WTC11 (cell line): Measurements from ENCODE around the gene TCF7L1. TPM values are rescaled to one million over a fixed set of nuclear protein-coding genes. Genes with fewer than 3 reads are reported as not detected.

Experiments used
- ATAC-seq: fragments of 200-7000 bp; cut with Tn5 transposase; 2 replicates; pipeline ENCODE4 v1.10.0; 2021; ENCODE audit warnings: mild to moderate bottlenecking, moderate library complexity
- CTCF ChIA-PET: fragments of 300-600 bp; sonication (Branson Sonifier 250); formaldehyde crosslinking; loops from one replicate; lab custom pipeline; 2021; ENCODE audit warnings: antibody characterized with exemption; lab: Charles Lee
- POLR2A ChIA-PET: fragments of 350-600 bp; sonication (Branson Sonifier 250); formaldehyde crosslinking; loops from one replicate; lab custom pipeline; 2021; ENCODE audit warnings: antibody characterized with exemption; lab: Charles Lee
- DNase-seq: peaks from one replicate; pipeline ENCODE4 v3.0.0; 2021; ENCODE audit warnings: low spot score
- H3K27ac Mint-ChIP-seq: 2 replicates; pipeline ENCODE4 v1.8.0; 2021; ENCODE audit warnings: mixed read lengths
- H3K27me3 Mint-ChIP-seq: 2 replicates; pipeline ENCODE4 v1.8.0; 2021; ENCODE audit warnings: low read depth, mild to moderate bottlenecking, moderate library complexity, mixed read lengths
- H3K36me3 Mint-ChIP-seq: 2 replicates; pipeline ENCODE4 v1.8.0; 2021; ENCODE audit warnings: mixed read lengths
- H3K4me1 Mint-ChIP-seq: 2 replicates; pipeline ENCODE4 v1.8.0; 2022; ENCODE audit warnings: mixed read lengths
- H3K4me3 Mint-ChIP-seq: 2 replicates; pipeline ENCODE4 v1.8.0; 2021; ENCODE audit warnings: mild to moderate bottlenecking, moderate library complexity, mixed read lengths
- H3K9me3 Mint-ChIP-seq: 2 replicates; pipeline ENCODE4 v1.8.0; 2021; ENCODE audit warnings: mixed read lengths
- ETV6 ChIP-seq: sonication (generic); formaldehyde crosslinking; IDR thresholded peaks from 2 replicates; pipeline ENCODE4 v1.8.1; 2022; ENCODE audit warnings: mild to moderate bottlenecking, missing genetic modification reagents
- FOXJ3 ChIP-seq: sonication (generic); formaldehyde crosslinking; IDR thresholded peaks from 2 replicates; pipeline ENCODE4 v1.9.0; 2021; ENCODE audit warnings: missing genetic modification reagents, mild to moderate bottlenecking, borderline replicate concordance
- RORB ChIP-seq: fragments of 250-450 bp; sonication (Bioruptor Pico); IDR thresholded peaks from 2 replicates; pipeline ENCODE4 v1.9.0; 2021; ENCODE audit warnings: mild to moderate bottlenecking
- TP53 ChIP-seq: sonication (generic); formaldehyde crosslinking; IDR thresholded peaks from 2 replicates; pipeline ENCODE4 v1.8.1; 2023; ENCODE audit warnings: mild to moderate bottlenecking, missing genetic modification reagents
- ZNF121 ChIP-seq: sonication (generic); formaldehyde crosslinking; IDR thresholded peaks from 2 replicates; pipeline ENCODE4 v1.8.0; 2023; ENCODE audit warnings: missing genetic modification reagents
- ZNF317 ChIP-seq: sonication (generic); formaldehyde crosslinking; IDR thresholded peaks from 2 replicates; pipeline ENCODE4 v1.8.1; 2023; ENCODE audit warnings: low read depth, mild to moderate bottlenecking, moderate library complexity, missing genetic modification reagents, borderline replicate concordance
- ZNF423 ChIP-seq: fragments of 250-450 bp; sonication (Bioruptor Pico); IDR thresholded peaks from 2 replicates; pipeline ENCODE4 v2.1.2; 2022; ENCODE audit warnings: mild to moderate bottlenecking, moderate library complexity
- total RNA-seq: library from RNA; stranded (reverse); gene quantifications from 3 replicates; pipeline ENCODE4 v1.2.3, GENCODE V29; 2021
- TF ChIP-seq, protein P1 (sequence below): sonication (generic); formaldehyde crosslinking; IDR thresholded peaks from 2 replicates; pipeline ENCODE4 v1.8.1; 2022; ENCODE audit warnings: missing genetic modification reagents, borderline replicate concordance
- TF ChIP-seq, protein P2 (sequence below): sonication (generic); formaldehyde crosslinking; IDR thresholded peaks from 2 replicates; pipeline ENCODE4 v1.8.0; 2023; ENCODE audit warnings: missing genetic modification reagents
- TF ChIP-seq, protein P3 (sequence below): sonication (generic); formaldehyde crosslinking; IDR thresholded peaks from 2 replicates; pipeline ENCODE4 v1.8.0; 2022; ENCODE audit warnings: mild to moderate bottlenecking, missing genetic modification reagents
- TF ChIP-seq, protein P4 (sequence below): sonication (generic); formaldehyde crosslinking; IDR thresholded peaks from 2 replicates; pipeline ENCODE4 v1.8.1; 2022; ENCODE audit warnings: mild to moderate bottlenecking, missing genetic modification reagents, moderate library complexity, borderline replicate concordance
- TF ChIP-seq, protein P5 (sequence below): sonication (generic); formaldehyde crosslinking; IDR thresholded peaks from 2 replicates; pipeline ENCODE4 v1.8.1; 2023; ENCODE audit warnings: mild to moderate bottlenecking, missing genetic modification reagents, borderline replicate concordance
- TF ChIP-seq, protein P6 (sequence below): sonication (generic); formaldehyde crosslinking; IDR thresholded peaks from 2 replicates; pipeline ENCODE4 v1.8.1; 2022; ENCODE audit warnings: low read depth, missing genetic modification reagents, borderline replicate concordance
- TF ChIP-seq, protein P7 (sequence below): fragments of 250-450 bp; sonication (Bioruptor Pico); IDR thresholded peaks from 2 replicates; pipeline ENCODE4 v1.9.0; 2021; ENCODE audit warnings: moderate library complexity, mild to moderate bottlenecking, inconsistent platforms, borderline replicate concordance

The TCF7L1 gene
- total RNA-seq, 1 experiment from 2014 or later: 104 TPM

DNA sequence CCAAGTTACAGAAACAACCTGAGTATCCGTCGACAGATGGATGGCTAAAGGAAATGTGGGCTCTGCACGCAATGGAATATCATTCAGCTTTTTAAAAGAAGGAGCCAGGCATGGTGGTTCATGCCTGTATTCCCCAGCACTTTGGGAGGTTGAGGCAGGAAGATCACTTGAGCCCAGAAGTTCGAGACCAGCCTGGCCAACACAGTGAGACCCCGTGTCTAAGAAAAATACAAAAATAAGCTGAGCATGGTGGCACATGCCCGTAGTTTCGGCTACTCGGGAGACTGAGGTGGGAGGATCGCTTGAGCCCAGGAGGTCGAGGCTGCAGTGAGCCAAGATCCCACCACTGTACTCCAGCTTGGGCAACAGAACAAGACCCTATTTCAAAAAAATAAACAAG, 34.3 kb downstream of the TCF7L1 start:
- Mint-ChIP-seq H3K27me3 (no peaks in the 10 kb centered on the region), H3K36me3 (no peaks in the 10 kb centered on the region), H3K4me1 (peaks cover 75% of the 10 kb centered on the region), H3K27ac (no peak overlapping the region), H3K4me3 (no peak overlapping the region), H3K9me3 (no peaks in the 10 kb centered on the region)
- ChIA-PET CTCF (interaction anchor here (1.0 to 1.2 kb wide), 2 partner anchors 18 to 89 kb away, joined by 4 read pairs; no protein-coding TSS in a partner anchor), POLR2A (interaction anchor here (0.9 kb wide), 1 partner anchor 8 kb away, joined by 4 read pairs; no protein-coding TSS in a partner anchor)
- no peak for TF ChIP-seq ZNF423 (CRISPR knock-in tag)
- peak; percentile 88; the same call in 1 of the 2 replicates for TF ChIP-seq ZNF121
- ATAC-seq: no peak
- no peak for DNase-seq

DNA sequence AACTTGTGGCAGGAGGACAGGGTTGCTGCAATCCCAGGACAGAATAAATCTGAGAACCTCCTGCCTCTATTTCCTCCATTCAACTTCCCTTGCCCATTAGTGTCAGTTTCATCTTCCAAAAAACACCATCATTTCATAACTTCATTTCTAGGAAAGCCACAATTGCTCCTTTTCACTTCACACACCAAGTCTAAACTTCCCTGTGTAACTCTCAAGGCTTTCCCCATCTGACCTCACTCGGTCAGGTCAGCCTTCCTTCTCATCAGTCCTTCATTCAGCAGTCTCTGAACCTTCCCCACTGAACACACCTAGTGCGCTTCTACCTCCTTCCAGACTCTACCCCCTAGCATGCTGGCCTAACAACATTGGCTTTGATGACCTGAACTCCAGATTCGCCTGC, 35.8 kb downstream of the TCF7L1 start:
- TF ChIP-seq, protein P1, sequence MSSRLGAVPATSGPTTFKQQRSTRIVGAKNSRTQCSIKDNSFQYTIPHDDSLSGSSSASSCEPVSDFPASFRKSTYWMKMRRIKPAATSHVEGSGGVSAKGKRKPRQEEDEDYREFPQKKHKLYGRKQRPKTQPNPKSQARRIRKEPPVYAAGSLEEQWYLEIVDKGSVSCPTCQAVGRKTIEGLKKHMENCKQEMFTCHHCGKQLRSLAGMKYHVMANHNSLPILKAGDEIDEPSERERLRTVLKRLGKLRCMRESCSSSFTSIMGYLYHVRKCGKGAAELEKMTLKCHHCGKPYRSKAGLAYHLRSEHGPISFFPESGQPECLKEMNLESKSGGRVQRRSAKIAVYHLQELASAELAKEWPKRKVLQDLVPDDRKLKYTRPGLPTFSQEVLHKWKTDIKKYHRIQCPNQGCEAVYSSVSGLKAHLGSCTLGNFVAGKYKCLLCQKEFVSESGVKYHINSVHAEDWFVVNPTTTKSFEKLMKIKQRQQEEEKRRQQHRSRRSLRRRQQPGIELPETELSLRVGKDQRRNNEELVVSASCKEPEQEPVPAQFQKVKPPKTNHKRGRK: no peak
- TF ChIP-seq, protein P2, sequence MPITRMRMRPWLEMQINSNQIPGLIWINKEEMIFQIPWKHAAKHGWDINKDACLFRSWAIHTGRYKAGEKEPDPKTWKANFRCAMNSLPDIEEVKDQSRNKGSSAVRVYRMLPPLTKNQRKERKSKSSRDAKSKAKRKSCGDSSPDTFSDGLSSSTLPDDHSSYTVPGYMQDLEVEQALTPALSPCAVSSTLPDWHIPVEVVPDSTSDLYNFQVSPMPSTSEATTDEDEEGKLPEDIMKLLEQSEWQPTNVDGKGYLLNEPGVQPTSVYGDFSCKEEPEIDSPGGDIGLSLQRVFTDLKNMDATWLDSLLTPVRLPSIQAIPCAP (CRISPR knock-in tag): no peak
- TF ChIP-seq ZNF317 (CRISPR knock-in tag) (no peak), ZNF121 (no peak), TP53 (no peak)
- TF ChIP-seq, protein P3, sequence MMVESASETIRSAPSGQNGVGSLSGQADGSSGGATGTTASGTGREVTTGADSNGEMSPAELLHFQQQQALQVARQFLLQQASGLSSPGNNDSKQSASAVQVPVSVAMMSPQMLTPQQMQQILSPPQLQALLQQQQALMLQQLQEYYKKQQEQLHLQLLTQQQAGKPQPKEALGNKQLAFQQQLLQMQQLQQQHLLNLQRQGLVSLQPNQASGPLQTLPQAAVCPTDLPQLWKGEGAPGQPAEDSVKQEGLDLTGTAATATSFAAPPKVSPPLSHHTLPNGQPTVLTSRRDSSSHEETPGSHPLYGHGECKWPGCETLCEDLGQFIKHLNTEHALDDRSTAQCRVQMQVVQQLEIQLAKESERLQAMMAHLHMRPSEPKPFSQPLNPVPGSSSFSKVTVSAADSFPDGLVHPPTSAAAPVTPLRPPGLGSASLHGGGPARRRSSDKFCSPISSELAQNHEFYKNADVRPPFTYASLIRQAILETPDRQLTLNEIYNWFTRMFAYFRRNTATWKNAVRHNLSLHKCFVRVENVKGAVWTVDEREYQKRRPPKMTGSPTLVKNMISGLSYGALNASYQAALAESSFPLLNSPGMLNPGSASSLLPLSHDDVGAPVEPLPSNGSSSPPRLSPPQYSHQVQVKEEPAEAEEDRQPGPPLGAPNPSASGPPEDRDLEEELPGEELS (CRISPR knock-in tag): no peak
- TF ChIP-seq, protein P4, sequence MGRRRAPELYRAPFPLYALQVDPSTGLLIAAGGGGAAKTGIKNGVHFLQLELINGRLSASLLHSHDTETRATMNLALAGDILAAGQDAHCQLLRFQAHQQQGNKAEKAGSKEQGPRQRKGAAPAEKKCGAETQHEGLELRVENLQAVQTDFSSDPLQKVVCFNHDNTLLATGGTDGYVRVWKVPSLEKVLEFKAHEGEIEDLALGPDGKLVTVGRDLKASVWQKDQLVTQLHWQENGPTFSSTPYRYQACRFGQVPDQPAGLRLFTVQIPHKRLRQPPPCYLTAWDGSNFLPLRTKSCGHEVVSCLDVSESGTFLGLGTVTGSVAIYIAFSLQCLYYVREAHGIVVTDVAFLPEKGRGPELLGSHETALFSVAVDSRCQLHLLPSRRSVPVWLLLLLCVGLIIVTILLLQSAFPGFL: no peak
- Mint-ChIP-seq H3K27me3 (no peaks in the 10 kb centered on the region), H3K27ac (peak overlapping the region; percentile 68), H3K36me3 (no peaks in the 10 kb centered on the region), H3K4me1 (peaks cover 67% of the 10 kb centered on the region), H3K9me3 (no peaks in the 10 kb centered on the region), H3K4me3 (no peak overlapping the region)
- ChIA-PET CTCF (interaction anchor here (1.7 kb wide), 1 partner anchor 17 kb away, joined by 5 read pairs; no protein-coding TSS in a partner anchor), POLR2A (no interaction called here)
- ATAC-seq (no peak), DNase-seq (no peak)

DNA sequence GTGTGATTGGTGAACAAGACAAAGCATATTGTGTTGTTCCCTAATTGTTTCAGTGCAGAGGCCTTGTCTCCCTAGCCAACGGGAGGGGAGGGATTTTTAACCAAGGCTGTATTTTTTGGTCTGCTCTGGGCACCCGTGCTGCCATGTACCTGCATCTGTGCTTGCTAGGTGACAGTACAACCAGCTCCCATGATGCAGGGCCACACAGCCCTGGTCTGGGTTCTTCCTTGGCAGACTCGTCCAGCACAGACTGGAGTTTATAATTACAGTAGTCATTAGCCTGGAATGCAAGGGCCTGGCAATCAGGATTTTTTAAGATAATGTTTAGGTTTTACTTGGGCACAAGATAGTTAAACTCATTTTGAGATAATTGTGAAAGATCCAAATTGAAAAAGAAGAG, 36.4 kb downstream of the TCF7L1 start:
- peak overlapping the region; percentile 8; the same call in 1 of the 2 replicates for H3K27ac Mint-ChIP-seq
- no peaks in the 10 kb centered on the region for H3K9me3 Mint-ChIP-seq
- H3K4me1 Mint-ChIP-seq: peaks cover 67% of the 10 kb centered on the region
- no peak for TF ChIP-seq ETV6 (CRISPR knock-in tag)
- TF ChIP-seq, protein P5, sequence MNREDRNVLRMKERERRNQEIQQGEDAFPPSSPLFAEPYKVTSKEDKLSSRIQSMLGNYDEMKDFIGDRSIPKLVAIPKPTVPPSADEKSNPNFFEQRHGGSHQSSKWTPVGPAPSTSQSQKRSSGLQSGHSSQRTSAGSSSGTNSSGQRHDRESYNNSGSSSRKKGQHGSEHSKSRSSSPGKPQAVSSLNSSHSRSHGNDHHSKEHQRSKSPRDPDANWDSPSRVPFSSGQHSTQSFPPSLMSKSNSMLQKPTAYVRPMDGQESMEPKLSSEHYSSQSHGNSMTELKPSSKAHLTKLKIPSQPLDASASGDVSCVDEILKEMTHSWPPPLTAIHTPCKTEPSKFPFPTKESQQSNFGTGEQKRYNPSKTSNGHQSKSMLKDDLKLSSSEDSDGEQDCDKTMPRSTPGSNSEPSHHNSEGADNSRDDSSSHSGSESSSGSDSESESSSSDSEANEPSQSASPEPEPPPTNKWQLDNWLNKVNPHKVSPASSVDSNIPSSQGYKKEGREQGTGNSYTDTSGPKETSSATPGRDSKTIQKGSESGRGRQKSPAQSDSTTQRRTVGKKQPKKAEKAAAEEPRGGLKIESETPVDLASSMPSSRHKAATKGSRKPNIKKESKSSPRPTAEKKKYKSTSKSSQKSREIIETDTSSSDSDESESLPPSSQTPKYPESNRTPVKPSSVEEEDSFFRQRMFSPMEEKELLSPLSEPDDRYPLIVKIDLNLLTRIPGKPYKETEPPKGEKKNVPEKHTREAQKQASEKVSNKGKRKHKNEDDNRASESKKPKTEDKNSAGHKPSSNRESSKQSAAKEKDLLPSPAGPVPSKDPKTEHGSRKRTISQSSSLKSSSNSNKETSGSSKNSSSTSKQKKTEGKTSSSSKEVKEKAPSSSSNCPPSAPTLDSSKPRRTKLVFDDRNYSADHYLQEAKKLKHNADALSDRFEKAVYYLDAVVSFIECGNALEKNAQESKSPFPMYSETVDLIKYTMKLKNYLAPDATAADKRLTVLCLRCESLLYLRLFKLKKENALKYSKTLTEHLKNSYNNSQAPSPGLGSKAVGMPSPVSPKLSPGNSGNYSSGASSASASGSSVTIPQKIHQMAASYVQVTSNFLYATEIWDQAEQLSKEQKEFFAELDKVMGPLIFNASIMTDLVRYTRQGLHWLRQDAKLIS (CRISPR knock-in tag): no peak
- no peak for TF ChIP-seq RORB
- TF ChIP-seq, protein P6, sequence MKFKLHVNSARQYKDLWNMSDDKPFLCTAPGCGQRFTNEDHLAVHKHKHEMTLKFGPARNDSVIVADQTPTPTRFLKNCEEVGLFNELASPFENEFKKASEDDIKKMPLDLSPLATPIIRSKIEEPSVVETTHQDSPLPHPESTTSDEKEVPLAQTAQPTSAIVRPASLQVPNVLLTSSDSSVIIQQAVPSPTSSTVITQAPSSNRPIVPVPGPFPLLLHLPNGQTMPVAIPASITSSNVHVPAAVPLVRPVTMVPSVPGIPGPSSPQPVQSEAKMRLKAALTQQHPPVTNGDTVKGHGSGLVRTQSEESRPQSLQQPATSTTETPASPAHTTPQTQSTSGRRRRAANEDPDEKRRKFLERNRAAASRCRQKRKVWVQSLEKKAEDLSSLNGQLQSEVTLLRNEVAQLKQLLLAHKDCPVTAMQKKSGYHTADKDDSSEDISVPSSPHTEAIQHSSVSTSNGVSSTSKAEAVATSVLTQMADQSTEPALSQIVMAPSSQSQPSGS: no peak
- TF ChIP-seq FOXJ3 (CRISPR knock-in tag): no peak
- TF ChIP-seq, protein P7, sequence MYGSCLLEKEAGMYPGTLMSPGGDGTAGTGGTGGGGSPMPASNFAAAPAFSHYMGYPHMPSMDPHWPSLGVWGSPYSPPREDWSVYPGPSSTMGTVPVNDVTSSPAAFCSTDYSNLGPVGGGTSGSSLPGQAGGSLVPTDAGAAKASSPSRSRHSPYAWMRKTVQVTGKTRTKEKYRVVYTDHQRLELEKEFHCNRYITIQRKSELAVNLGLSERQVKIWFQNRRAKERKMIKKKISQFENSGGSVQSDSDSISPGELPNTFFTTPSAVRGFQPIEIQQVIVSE (CRISPR knock-in tag): no peak
- TF ChIP-seq ZNF423 (CRISPR knock-in tag): no peak
- ATAC-seq (no peak), DNase-seq (no peak)
- H3K27me3 Mint-ChIP-seq: no peaks in the 10 kb centered on the region
- CTCF ChIA-PET: interaction anchor here (1.4 to 1.7 kb wide), 2 partner anchors 9 to 16 kb away, joined by 3 to 5 read pairs; no protein-coding TSS in a partner anchor
- H3K36me3 Mint-ChIP-seq: no peaks in the 10 kb centered on the region
- POLR2A ChIA-PET: no interaction called here
- H3K4me3 Mint-ChIP-seq: no peak overlapping the region
